HEK293 (cell line): ENCODE results near the gene FALEC.
A peak's percentile ranks its signal among the peaks of the same experiment; 100 is the strongest.

Experiments used
- CTCF ChIA-PET: fragments of 350-600 bp; formaldehyde crosslinking; extraction: SDS; loops from one replicate; lab custom pipeline; 2021; ENCODE audit warnings: antibody characterized with exemption; lab: Yijun Ruan, JAX
- POLR2A ChIA-PET: fragments of 300-600 bp; formaldehyde crosslinking; extraction: SDS; loops from one replicate; lab custom pipeline; 2020; ENCODE audit warnings: antibody characterized with exemption, inconsistent platforms; lab: Yijun Ruan, JAX
- H3K27ac ChIP-seq: fragments of 200-500 bp; sonication (Bioruptor generic); 2 replicates; pipeline ENCODE4 v1.5.1; 2014; ENCODE audit warnings: low read depth, low read length, control low read depth, inconsistent platforms; ENCODE audit errors: extremely low read depth
- H3K36me3 ChIP-seq, 2 experiments: fragments of 200-500 bp in 1 of 2; sonication (Bioruptor generic) in 1 of 2; 1 replicate in 1 of 2; 2 replicates in 1 of 2; pipeline ENCODE4 v1.5.1; 2014 to 2017; ENCODE audit warnings: inconsistent platforms in 2 of 2, low read length in 2 of 2; ENCODE audit not compliant: control insufficient read depth in 2 of 2, insufficient read depth in 1 of 2
- H3K4me1 ChIP-seq: fragments of 200-500 bp; sonication (Bioruptor generic); 2 replicates; pipeline ENCODE4 v1.5.1; 2014; ENCODE audit warnings: mild to moderate bottlenecking, low read length, inconsistent platforms; ENCODE audit not compliant: control insufficient read depth, insufficient read depth
- H3K4me3 ChIP-seq: 2 replicates; pipeline ENCODE4 v1.5.1; 2011; ENCODE audit warnings: low read depth, mild to moderate bottlenecking, control low read depth, low read length, moderate library complexity
- H3K9me3 ChIP-seq: fragments of 200-500 bp; sonication (Bioruptor generic); 2 replicates; pipeline ENCODE4 v1.5.1; 2014; ENCODE audit warnings: low read depth, low read length, inconsistent platforms; ENCODE audit not compliant: control insufficient read depth, insufficient read depth
- GLI4 ChIP-seq: fragments of 450-650 bp; formaldehyde crosslinking; IDR thresholded peaks from 2 replicates; pipeline ENCODE4 v1.5.1; 2016; ENCODE audit warnings: missing biosample characterization, missing genetic modification characterization
- HOXD13 ChIP-seq: sonication (generic); formaldehyde crosslinking; IDR thresholded peaks from 2 replicates; pipeline ENCODE4 v1.8.0; 2022; ENCODE audit warnings: missing genetic modification reagents, borderline replicate concordance
- INSM2 ChIP-seq: fragments of 450-650 bp; formaldehyde crosslinking; IDR thresholded peaks from 2 replicates; pipeline ENCODE4 v1.5.1; 2016; ENCODE audit warnings: missing biosample characterization, missing genetic modification characterization
- KLF1 ChIP-seq: fragments of 450-650 bp; formaldehyde crosslinking; IDR thresholded peaks from 2 replicates; pipeline ENCODE4 v1.5.1; 2016; ENCODE audit warnings: missing biosample characterization, missing genetic modification characterization
- PRDM2 ChIP-seq: fragments of 450-650 bp; formaldehyde crosslinking; IDR thresholded peaks from 2 replicates; pipeline ENCODE4 v1.5.1; 2016; ENCODE audit warnings: missing biosample characterization, missing genetic modification characterization, borderline replicate concordance
- TSHZ1 ChIP-seq: fragments of 450-650 bp; formaldehyde crosslinking; IDR thresholded peaks from 2 replicates; pipeline ENCODE4 v1.5.1; 2016; ENCODE audit warnings: missing biosample characterization, missing genetic modification characterization, borderline replicate concordance
- ZNF114 ChIP-seq: fragments of 450-650 bp; formaldehyde crosslinking; IDR thresholded peaks from 2 replicates; pipeline ENCODE4 v1.5.0; 2017; ENCODE audit warnings: missing biosample characterization, missing genetic modification characterization
- ZNF133 ChIP-seq: fragments of 450-650 bp; formaldehyde crosslinking; IDR thresholded peaks from 2 replicates; pipeline ENCODE4 v1.5.1; 2016; ENCODE audit warnings: missing biosample characterization, missing genetic modification characterization
- ZNF248 ChIP-seq: fragments of 450-650 bp; formaldehyde crosslinking; IDR thresholded peaks from 2 replicates; pipeline ENCODE4 v1.5.1; 2017; ENCODE audit warnings: missing biosample characterization, missing genetic modification characterization
- ZNF426 ChIP-seq: fragments of 450-650 bp; formaldehyde crosslinking; IDR thresholded peaks from 2 replicates; pipeline ENCODE4 v1.5.1; 2017; ENCODE audit warnings: missing biosample characterization, missing genetic modification characterization, mild to moderate bottlenecking, inconsistent platforms, moderate library complexity
- ZNF518A ChIP-seq: fragments of 450-650 bp; formaldehyde crosslinking; conservative IDR thresholded peaks from 2 replicates; pipeline ENCODE4 v1.5.1; 2016; ENCODE audit warnings: low read depth, missing biosample characterization, missing genetic modification characterization
- ZNF549 ChIP-seq: fragments of 450-650 bp; IDR thresholded peaks from 2 replicates; pipeline ENCODE4 v1.5.1; 2018; ENCODE audit warnings: missing biosample characterization, missing genetic modification characterization, mild to moderate bottlenecking, inconsistent platforms, moderate library complexity
- ZNF843 ChIP-seq: fragments of 450-650 bp; formaldehyde crosslinking; IDR thresholded peaks from 2 replicates; pipeline ENCODE4 v1.5.1; 2016; ENCODE audit warnings: missing biosample characterization, missing genetic modification characterization
- ZSCAN30 ChIP-seq: fragments of 450-650 bp; IDR thresholded peaks from 2 replicates; pipeline ENCODE4 v1.5.1; 2018; ENCODE audit warnings: missing biosample characterization, mild to moderate bottlenecking, missing genetic modification characterization, moderate library complexity

The FALEC gene

GRCh38 chr1:150476754-150477153 lies 38.8 kb upstream of the FALEC start (continued):
- TF ChIP-seq PRDM2 (tag by site-specific recombination): no peak
- TF ChIP-seq HOXD13 (CRISPR knock-in tag): no peak
- no peak for TF ChIP-seq GLI4 (tag by site-specific recombination)

GRCh38 chr1:150477320-150477719 lies 38.2 kb upstream of the FALEC start:
- POLR2A ChIA-PET: no interaction called here
- 0 out of 2 replicates have a peak, but pooled peaks have one; percentile 12 for TF ChIP-seq KLF1
- TF ChIP-seq ZSCAN30 (tag by site-specific recombination): no peak
- peak; percentile 31; the same call in 1 of the 2 replicates for TF ChIP-seq ZNF133
- CTCF ChIA-PET: no interaction called here
- Histone ChIP-seq H3K4me3 (no peak overlapping the region), H3K27ac (no peak overlapping the region), H3K9me3 (no peaks in the 10 kb centered on the region), H3K36me3 (peaks cover 0 to 12% of the 10 kb centered on the region in 2 experiments; a peak in 1 of 3 replicates), H3K4me1 (peaks cover 8% of the 10 kb centered on the region; the same call in 1 of the 2 replicates)

- CTCF ChIA-PET: no interaction called here
- TF ChIP-seq INSM2 (no peak), ZNF549 (no peak), TSHZ1 (no peak), ZNF426 (tag by site-specific recombination) (no peak), ZNF114 (tag by site-specific recombination) (no peak), ZNF248 (no peak), ZNF518A (tag by site-specific recombination) (no peak), ZNF843 (tag by site-specific recombination) (no peak)
These were observed 37.8 kb upstream of the FALEC start for GRCh38 chr1:150477733-150478132.

More at GRCh38 chr1:150477733-150478132, 37.8 kb upstream of the FALEC start:
- Histone ChIP-seq H3K27ac (no peak overlapping the region), H3K4me1 (peaks cover 8% of the 10 kb centered on the region; the same call in 1 of the 2 replicates), H3K36me3 (peaks cover 0 to 8% of the 10 kb centered on the region in 2 experiments; a peak in 1 of 3 replicates), H3K9me3 (no peaks in the 10 kb centered on the region), H3K4me3 (no peak overlapping the region)
- POLR2A ChIA-PET: no interaction called here
